GM13976 (cell line): Measurements from ENCODE around the gene SURF1.
A peak's percentile ranks its signal among the peaks of the same experiment; 100 is the strongest.

Source experiments
- DNase-seq: peaks from one replicate; pipeline ENCODE4 v3.0.0; 2012; ENCODE audit warnings: low spot score
- CTCF ChIP-seq: IDR thresholded peaks from 2 replicates; pipeline ENCODE4 v1.5.1; 2012; ENCODE audit warnings: borderline replicate concordance, mild to moderate bottlenecking; ENCODE audit not compliant: insufficient read depth; ENCODE audit errors: extremely low read depth, missing control alignments, control extremely low read depth
- in situ Hi-C: fragments of 300-500 bp; cut with MboI; formaldehyde crosslinking; loops from one replicate; pipeline ENCODE4 v1.12.0; 2022; ENCODE audit warnings: low sequenced_read_pairs, mixed read lengths, inconsistent platforms; ENCODE audit not compliant: unreplicated experiment

The SURF1 gene

DNA sequence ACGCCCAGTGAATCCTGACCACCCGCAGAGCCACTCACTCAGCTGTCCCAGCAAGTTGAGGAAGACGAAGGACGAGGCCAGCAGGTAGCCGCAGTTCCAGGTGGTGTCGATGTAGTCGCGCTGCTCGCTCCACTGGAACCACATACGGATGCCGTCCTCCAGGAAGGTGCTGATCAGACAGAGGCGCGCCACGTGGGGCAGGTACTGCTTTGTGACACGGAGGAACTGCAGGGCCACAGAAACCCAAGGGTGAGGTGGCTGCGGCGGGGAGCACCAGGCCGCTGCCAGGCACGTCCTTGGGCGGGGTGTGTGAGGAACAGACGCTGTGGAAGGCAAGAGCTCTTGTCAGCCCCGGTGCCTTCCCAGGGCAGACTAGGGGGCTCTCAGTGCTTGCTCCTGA lies 10.9 kb upstream of the SURF1 start:
- TF ChIP-seq CTCF: no peak
- in situ Hi-C loops: no loop called here

GRCh38 chr9:133366435-133366834 lies 10.1 kb upstream of the SURF1 start:
- in situ Hi-C loops: no loop called here

More for the DNA sequence above, 10.9 kb upstream of the SURF1 start:
- DNase-seq: no peak

GRCh38 chr9:133362359-133363044 lies 6.2 kb upstream of the SURF1 start:
- in situ Hi-C loops: no loop called here
- DNase-seq: no peak
- TF ChIP-seq CTCF: no peak

More at GRCh38 chr9:133366435-133366834, 10.1 kb upstream of the SURF1 start:
- TF ChIP-seq CTCF: no peak
- no peak for DNase-seq

DNA sequence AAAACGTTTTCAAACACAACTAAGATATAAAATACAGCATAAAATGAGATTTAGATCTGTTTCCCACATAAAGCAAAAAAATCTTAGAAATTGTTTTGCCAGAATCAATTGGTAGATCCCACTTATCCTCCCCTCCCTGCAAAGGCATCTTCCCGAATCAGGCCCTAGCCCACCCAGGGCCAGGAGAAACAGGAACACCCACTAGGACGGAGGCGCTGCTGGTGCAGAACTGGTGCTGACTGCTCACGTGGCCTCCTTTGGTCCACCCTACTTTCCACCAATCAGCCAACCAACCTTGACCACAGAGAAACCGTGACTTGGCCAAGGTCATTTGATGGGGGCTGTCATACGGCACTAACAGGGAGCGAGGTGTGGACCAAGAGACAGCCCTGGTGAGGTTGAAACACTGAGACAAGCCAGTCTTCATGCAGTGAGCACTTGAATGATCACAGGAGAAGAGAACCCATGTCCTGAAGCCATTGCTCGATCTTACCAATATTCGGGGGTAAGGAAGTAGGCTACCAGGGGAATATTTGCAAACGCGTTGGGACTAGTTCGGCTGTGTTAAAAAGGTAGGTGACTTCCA lies 5.3 kb upstream of the SURF1 start:
- in situ Hi-C loops: no loop called here
- TF ChIP-seq CTCF: no peak
- no peak for DNase-seq

DNA sequence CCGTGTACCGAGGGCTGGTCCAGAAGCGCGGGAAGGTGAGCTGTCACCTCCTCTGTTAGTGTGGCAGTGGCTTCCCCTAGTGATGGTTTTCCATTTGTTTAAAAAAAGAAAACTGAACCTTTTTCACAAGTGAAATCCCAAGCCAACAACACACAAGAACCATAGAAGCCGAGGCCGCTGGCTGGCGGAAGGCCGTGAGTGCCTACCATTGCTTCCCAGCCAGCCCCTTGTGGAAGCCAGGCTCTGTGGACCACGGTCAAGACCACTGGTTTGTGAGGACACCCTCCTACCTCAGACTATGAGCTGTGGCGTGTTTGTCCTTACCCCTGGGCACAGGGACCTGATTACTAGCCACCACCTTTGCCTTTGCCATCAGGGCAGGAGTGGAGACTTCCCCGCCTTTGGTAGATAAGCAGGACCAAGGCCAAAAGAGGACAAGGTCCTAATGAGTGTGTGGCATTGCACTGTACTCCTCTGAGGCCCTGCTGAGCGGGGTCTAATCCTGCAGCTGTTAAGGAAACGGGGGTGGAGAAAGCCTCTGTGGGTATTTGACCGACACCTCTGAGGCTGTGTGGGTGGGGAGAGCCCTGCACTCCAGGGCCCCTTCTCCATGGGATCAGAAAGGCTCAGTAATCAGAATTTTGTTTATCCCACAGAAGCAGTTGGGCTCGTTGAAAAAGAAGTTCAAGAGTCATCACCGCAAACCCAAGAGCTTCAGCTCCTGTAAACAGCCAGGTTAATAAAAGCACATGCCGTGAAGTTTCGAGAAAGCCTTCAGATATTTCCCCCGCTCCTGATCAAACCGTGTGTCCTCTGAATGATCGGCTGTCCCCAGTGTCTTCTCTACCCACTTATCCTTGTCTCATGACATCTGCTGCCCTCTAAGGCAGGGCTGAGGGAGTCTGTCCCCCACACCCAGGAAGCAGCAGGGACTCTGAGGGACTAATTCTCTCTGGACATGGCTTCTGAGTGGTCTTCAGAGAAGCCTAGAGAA lies 4.4 kb upstream of the SURF1 start:
- TF ChIP-seq CTCF: no peak
- no peak for DNase-seq
- in situ Hi-C loops: no loop called here

DNA sequence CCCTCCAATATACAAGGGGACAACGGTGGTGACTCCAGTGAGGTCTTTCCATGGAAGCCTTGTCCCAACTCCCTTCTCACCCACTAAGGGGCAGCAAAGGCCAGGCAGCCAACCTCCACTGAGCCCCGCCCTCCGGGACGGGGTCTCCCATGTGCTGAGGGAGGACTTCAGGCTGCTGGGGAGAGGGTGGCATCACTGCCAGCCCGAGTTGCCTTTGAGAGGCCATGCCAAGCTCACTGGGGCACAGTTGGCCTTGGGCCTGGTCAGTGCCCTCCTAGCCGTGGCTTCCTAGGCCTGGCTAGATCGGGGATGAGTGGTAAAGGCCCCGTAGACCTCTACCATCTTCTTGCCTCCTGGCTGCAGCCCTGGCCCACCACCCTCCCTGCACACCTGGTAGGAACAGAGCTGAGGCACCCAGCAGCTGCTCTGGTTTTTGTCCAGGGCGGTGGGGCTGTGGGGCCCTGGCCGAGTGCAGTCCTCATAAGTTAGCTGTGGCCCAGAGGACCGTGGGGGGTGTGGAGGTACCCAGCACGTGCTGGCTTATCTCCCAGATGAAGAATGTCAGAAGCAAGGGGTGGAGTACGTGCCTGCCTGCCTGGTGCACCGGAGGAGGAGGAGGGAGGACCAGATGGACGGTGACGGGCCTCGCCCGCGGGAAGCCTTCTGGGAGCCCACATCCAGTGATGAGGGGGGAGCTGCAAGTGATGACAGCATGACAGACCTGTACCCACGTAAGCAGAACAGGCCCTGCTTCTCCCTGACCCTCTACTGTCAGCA lies 3.3 kb upstream of the SURF1 start:
- in situ Hi-C loops: no loop called here
- DNase-seq: no peak

More for the DNA sequence above, 3.3 kb upstream of the SURF1 start:
- peak; percentile 12 for TF ChIP-seq CTCF
